Stomach (tissue), 9 donors: ENCODE measurements around the gene SNX9. TPM values are rescaled to one million over a fixed set of nuclear protein-coding genes. Genes with fewer than 3 reads are reported as not detected.

Experiments used
- DNase-seq, 2 donors: peaks; one replicate each; pipeline versions ENCODE4 v3.0.0 to v3.0.0-alpha.2; 2013 to 2019
- H3K27ac ChIP-seq, 5 donors: fragments of 200-600 bp in 4 of 5; sonication (generic) in 4 of 5; one replicate each; pipeline ENCODE4 v1.5.1; 2013 to 2019; ENCODE audit warnings: mild to moderate bottlenecking in 1 of 5, moderate library complexity in 1 of 5
- H3K27me3 ChIP-seq, 3 donors: fragments of 200-600 bp; sonication (generic); one replicate each; pipeline ENCODE4 v1.5.1; 2017 to 2019; ENCODE audit warnings: mixed run types in 1 of 3
- H3K36me3 ChIP-seq, 4 donors: fragments of 200-600 bp; sonication (generic); 1 replicate in 3 of 4; 2 replicates in 1 of 4; pipeline ENCODE4 v1.5.1; 2016 to 2019
- H3K4me1 ChIP-seq, 4 donors: fragments of 200-600 bp; sonication (generic); one replicate each; pipeline ENCODE4 v1.5.1; 2016 to 2019
- H3K4me3 ChIP-seq, 4 donors: fragments of 200-600 bp; sonication (generic) in 3 of 4; one replicate each; pipeline ENCODE4 v1.5.1; 2016 to 2019; ENCODE audit warnings: mild to moderate bottlenecking in 1 of 4
- H3K9me3 ChIP-seq, 4 donors: fragments of 200-600 bp; sonication (generic); one replicate each; pipeline ENCODE4 v1.5.1; 2016 to 2019
- CTCF ChIP-seq, 7 experiments: fragments of 450-650 bp in 4 of 7; fragments of 200-600 bp in 3 of 7; sonication (generic) in 3 of 7; IDR thresholded peaks; one replicate each; pipeline ENCODE4 v1.5.1; 2016 to 2019; ENCODE audit warnings: antibody characterized with exemption in 7 of 7, control low read depth in 2 of 7, mild to moderate bottlenecking in 1 of 7
- EP300 ChIP-seq: sonication (generic); formaldehyde crosslinking; IDR thresholded peaks from one replicate; pipeline ENCODE4 v1.6.1; 2017; ENCODE audit warnings: antibody characterized with exemption
- POLR2A ChIP-seq, 4 donors: fragments of 450-650 bp; IDR thresholded peaks; one replicate each; pipeline ENCODE4 v1.6.1; 2016; ENCODE audit warnings: antibody characterized with exemption in 4 of 4, control low read depth in 2 of 4, mild to moderate bottlenecking in 1 of 4, moderate library complexity in 1 of 4
- POLR2AphosphoS5 ChIP-seq, 3 donors: sonication (generic); formaldehyde crosslinking; IDR thresholded peaks; one replicate each; pipeline ENCODE4 v1.6.1; 2016; ENCODE audit warnings: antibody characterized with exemption in 3 of 3
- WGBS, 5 donors: extraction: QIAGEN DNeasy Blood & Tissue Kit in 3 of 5; methylation state at CpG; one replicate each; pipeline versions ENCODE4 v1.1.5 to v1.1.7; 2013 to 2018; 5-methylcytosine and 5-hydroxymethylcytosine counted together
- intact Hi-C: fragments of 100-400 bp; cut with DNase I; formaldehyde crosslinking; loops from one replicate; pipeline ENCODE4 v1.15.1; 2023; ENCODE audit warnings: low total_unique reads
- polyA plus RNA-seq, 3 donors: library from polyadenylated mRNA; stranded (reverse); fragments of 200-250 nt; gene quantifications; one replicate each; pipeline ENCODE4 v1.2.3, GENCODE V29; 2013
- total RNA-seq, 5 donors: library from RNA; depleted of rRNA; stranded (reverse); fragments of >200 nt; gene quantifications; one replicate each; pipeline versions ENCODE4 v1.1.0 to v1.2.3, GENCODE V29; 2014 to 2016
- donor health status: healthy with polysubstance abuse.
- donor health status: Bipolar disorder and iron deficiency.
- donor health status: healthy.

Gene SNX9
- total and polyA plus RNA-seq, 8 donors, result 21.4 to 58.7 (median 38.7) TPM

- TF ChIP-seq POLR2A (IDR thresholded peaks at IDR 0.05) (no peak), POLR2AphosphoS5 (IDR thresholded peaks at IDR 0.05) (no peak), CTCF (IDR thresholded peaks at IDR 0.05) (no peak), EP300 (no peak)
- 90 to 96% (median 94%) methylated on average over 16 of the region's 16 CpGs for WGBS, 5 donors
- H3K36me3 ChIP-seq, result peaks cover 53 to 84% (median 82%) of the 10 kb centered on the region in 4 donors
- no peaks in the 10 kb centered on the region for H3K9me3 ChIP-seq
- no peak overlapping the region for H3K27ac ChIP-seq
- H3K27me3 ChIP-seq, result no peaks in the 10 kb centered on the region
- DNase-seq, result no peak
- no peak overlapping the region for H3K4me3 ChIP-seq
- intact Hi-C loops, result no loop called here
- H3K4me1 ChIP-seq, result no peaks in the 10 kb centered on the region
These were observed 120.4 kb downstream of the SNX9 start for GRCh38 chr6:157943249-157943963.

GRCh38 chr6:157943964-157944283 lies 120.9 kb downstream of the SNX9 start:
- H3K9me3 ChIP-seq, result no peaks in the 10 kb centered on the region
- TF ChIP-seq EP300 (no peak), CTCF (IDR thresholded peaks at IDR 0.05) (no peak), POLR2AphosphoS5 (IDR thresholded peaks at IDR 0.05) (no peak), POLR2A (IDR thresholded peaks at IDR 0.05) (no peak)
- no peaks in the 10 kb centered on the region for H3K4me1 ChIP-seq
- H3K27ac ChIP-seq, result no peak overlapping the region
- no peaks in the 10 kb centered on the region for H3K27me3 ChIP-seq
- WGBS, 5 donors, result 93 to 97% (median 95%) methylated on average over 15 of the region's 15 CpGs
- H3K36me3 ChIP-seq, result peaks cover 48 to 79% (median 77%) of the 10 kb centered on the region in 4 donors
- no peak overlapping the region for H3K4me3 ChIP-seq
- intact Hi-C loops, result no loop called here
- DNase-seq, result no peak

GRCh38 chr6:157944983-157945931 lies 122.2 kb downstream of the SNX9 start:
- H3K4me3 ChIP-seq, result no peak overlapping the region
- peaks cover 0 to 10% (median 3%) of the 10 kb centered on the region in 4 donors for H3K9me3 ChIP-seq
- no peaks in the 10 kb centered on the region for H3K27me3 ChIP-seq
- intact Hi-C loops, result no loop called here
- no peak for DNase-seq
- no peak for TF ChIP-seq POLR2A (IDR thresholded peaks at IDR 0.05)
- no peak for TF ChIP-seq CTCF (IDR thresholded peaks at IDR 0.05)
- TF ChIP-seq POLR2AphosphoS5 (IDR thresholded peaks at IDR 0.05), result no peak
- TF ChIP-seq EP300, result no peak
- no peak overlapping the region for H3K27ac ChIP-seq
- no peaks in the 10 kb centered on the region for H3K4me1 ChIP-seq
- 83 to 88% (median 86%) methylated on average over 14 of the region's 14 CpGs for WGBS, 5 donors
- H3K36me3 ChIP-seq, result peaks cover 34 to 66% (median 63%) of the 10 kb centered on the region in 4 donors

GRCh38 chr6:157946053-157946617 lies 123.1 kb downstream of the SNX9 start:
- Histone ChIP-seq H3K36me3 (peaks cover 27 to 57% (median 54%) of the 10 kb centered on the region in 4 donors), H3K4me3 (no peak overlapping the region), H3K27ac (no peak overlapping the region), H3K9me3 (peaks cover 0 to 15% (median 3%) of the 10 kb centered on the region in 4 donors), H3K27me3 (no peaks in the 10 kb centered on the region), H3K4me1 (no peaks in the 10 kb centered on the region)
- DNase-seq, result no peak
- no peak for TF ChIP-seq POLR2AphosphoS5 (IDR thresholded peaks at IDR 0.05)
- no peak for TF ChIP-seq CTCF (IDR thresholded peaks at IDR 0.05)
- no peak for TF ChIP-seq POLR2A (IDR thresholded peaks at IDR 0.05)
- TF ChIP-seq EP300, result no peak
- intact Hi-C loops, result no loop called here
- 89 to 93% (median 91%) methylated on average over 6 of the region's 6 CpGs for WGBS, 5 donors
